CD14-positive monocyte (primary cell): Measurements from ENCODE around the gene STK39. TPM values are rescaled to one million over a fixed set of nuclear protein-coding genes. Genes with fewer than 3 reads are reported as not detected.

Source experiments
- DNase-seq, 3 donors: peaks; one replicate each; pipeline ENCODE4 v3.0.0-alpha.2; 2011 to 2022
- H2AFZ ChIP-seq: 2 replicates; pipeline ENCODE4 v1.6.0; 2012; ENCODE audit warnings: mild to moderate bottlenecking, low read depth, low read length, inconsistent platforms; ENCODE audit not compliant: insufficient read depth, poor library complexity, severe bottlenecking
- H3K27ac ChIP-seq, 2 donors: 1 replicate in 1 of 2; 2 replicates in 1 of 2; pipeline ENCODE4 v1.5.1; 2012 to 2013; ENCODE audit warnings: low read length in 2 of 2, control low read depth in 1 of 2, inconsistent platforms in 1 of 2, low read depth in 1 of 2, mild to moderate bottlenecking in 1 of 2
- H3K27me3 ChIP-seq, 2 donors: one replicate each; pipeline versions ENCODE4 v1.6.0 to v1.6.1; 2011 to 2013; ENCODE audit warnings: low read length in 2 of 2; ENCODE audit not compliant: control insufficient read depth in 2 of 2, insufficient read depth in 2 of 2
- H3K36me3 ChIP-seq, 2 donors: replicated peaks in 1 of 2; 1 replicate in 1 of 2; 2 replicates in 1 of 2; pipeline versions ENCODE4 v1.5.1 to v1.6.1; 2012 to 2013; ENCODE audit warnings: low read length in 2 of 2, control low read depth in 1 of 2, inconsistent platforms in 1 of 2, mild to moderate bottlenecking in 1 of 2; ENCODE audit not compliant: insufficient read depth in 2 of 2, control insufficient read depth in 1 of 2
- H3K4me1 ChIP-seq, 2 donors: 1 replicate in 1 of 2; 2 replicates in 1 of 2; pipeline versions ENCODE4 v1.5.1 to v1.6.1; 2012 to 2013; ENCODE audit warnings: low read length in 2 of 2, control low read depth in 1 of 2, inconsistent platforms in 1 of 2, mild to moderate bottlenecking in 1 of 2, moderate library complexity in 1 of 2; ENCODE audit not compliant: insufficient read depth in 2 of 2, control insufficient read depth in 1 of 2
- H3K4me2 ChIP-seq: replicated peaks from 2 replicates; pipeline ENCODE3; 2012; ENCODE audit warnings: low read length, moderate library complexity, mild to moderate bottlenecking; ENCODE audit not compliant: poor library complexity, severe bottlenecking; ENCODE audit errors: extremely low read depth
- H3K4me3 ChIP-seq, 3 experiments: fragments of 200-600 bp in 1 of 3; sonication (generic) in 1 of 3; replicated peaks in 1 of 3; 1 replicate in 2 of 3; 2 replicates in 1 of 3; pipeline ENCODE4 v1.5.1; 2011 to 2013; ENCODE audit warnings: low read length in 3 of 3, mild to moderate bottlenecking in 3 of 3, control low read depth in 2 of 3, low read depth in 2 of 3, inconsistent platforms in 1 of 3, moderate library complexity in 1 of 3
- H3K79me2 ChIP-seq: 2 replicates; pipeline ENCODE4 v1.6.0; 2012; ENCODE audit warnings: mild to moderate bottlenecking, control low read depth, inconsistent platforms, low read length, moderate library complexity; ENCODE audit not compliant: insufficient read depth
- H3K9ac ChIP-seq: 2 replicates; pipeline ENCODE4 v1.6.0; 2017; ENCODE audit warnings: low read length, mild to moderate bottlenecking; ENCODE audit not compliant: insufficient read depth, poor library complexity, severe bottlenecking
- H3K9me3 ChIP-seq, 2 donors: replicated peaks in 1 of 2; 1 replicate in 1 of 2; 2 replicates in 1 of 2; pipeline versions ENCODE4 v1.5.1 to v1.6.1; 2012 to 2013; ENCODE audit warnings: low read length in 2 of 2, control low read depth in 1 of 2; ENCODE audit not compliant: control insufficient read depth in 1 of 2, insufficient read depth in 1 of 2
- H4K20me1 ChIP-seq: 2 replicates; pipeline ENCODE4 v1.6.0; 2012; ENCODE audit warnings: mild to moderate bottlenecking, low read length, control low read depth, moderate library complexity; ENCODE audit not compliant: insufficient read depth
- H3K27ac Mint-ChIP-seq, 7 donors: one replicate each; pipeline ENCODE4 v1.8.0; 2020; ENCODE audit warnings: mild to moderate bottlenecking in 7 of 7, mixed read lengths in 7 of 7, moderate library complexity in 6 of 7, inconsistent platforms in 2 of 7
- H3K27me3 Mint-ChIP-seq, 3 donors: one replicate each; pipeline ENCODE4 v1.8.0; 2021 to 2022; ENCODE audit warnings: low read depth in 3 of 3, mild to moderate bottlenecking in 3 of 3, mixed read lengths in 3 of 3, moderate library complexity in 3 of 3, inconsistent platforms in 1 of 3
- H3K36me3 Mint-ChIP-seq, 2 donors: one replicate each; pipeline ENCODE4 v1.8.0; 2020; ENCODE audit warnings: mixed read lengths in 2 of 2, inconsistent platforms in 1 of 2, mild to moderate bottlenecking in 1 of 2
- H3K4me1 Mint-ChIP-seq: one replicate; pipeline ENCODE4 v1.8.0; 2020; ENCODE audit warnings: mild to moderate bottlenecking, mixed read lengths
- H3K4me3 Mint-ChIP-seq, 2 donors: one replicate each; pipeline ENCODE4 v1.8.0; 2020; ENCODE audit warnings: mild to moderate bottlenecking in 2 of 2, mixed read lengths in 2 of 2, moderate library complexity in 1 of 2
- H3K9me3 Mint-ChIP-seq, 7 donors: one replicate each; pipeline ENCODE4 v1.8.0; 2020 to 2022; ENCODE audit warnings: mixed read lengths in 7 of 7, mild to moderate bottlenecking in 6 of 7, moderate library complexity in 6 of 7, inconsistent platforms in 2 of 7
- WGBS: methylation state at CpG from one replicate; pipeline ENCODE4 v1.1.5; 2013; ENCODE audit warnings: missing lambda C conversion rate; ENCODE audit not compliant: insufficient coverage; 5-methylcytosine and 5-hydroxymethylcytosine counted together
- intact Hi-C, 2 donors: fragments of 100-400 bp; cut with micrococcal nuclease; formaldehyde crosslinking; loops; one replicate each; pipeline versions ENCODE4 v1.15.0 to v1.15.1; 2023
- polyA plus RNA-seq, 3 donors: library from polyadenylated mRNA; depleted of rRNA in 1 of 3; unstranded in 2 of 3; stranded (reverse) in 1 of 3; fragments of 300-500 nt in 2 of 3; fragments of >200 nt in 1 of 3; fragmentation: Illumina TruSeq in 2 of 3; gene quantifications; 1 replicate in 2 of 3; 2 replicates in 1 of 3; pipeline ENCODE4 v1.2.3, GENCODE V29; 2012 to 2021
- TF ChIP-seq, protein P1 (sequence below): fragments of 200-600 bp; IDR thresholded peaks from one replicate; pipeline ENCODE4 v1.8.0; 2022; ENCODE audit warnings: antibody characterized with exemption, mild to moderate bottlenecking

The STK39 gene
- polyA plus RNA-seq, 3 donors, result 1.2 to 2.7 (median 2.6) TPM

DNA sequence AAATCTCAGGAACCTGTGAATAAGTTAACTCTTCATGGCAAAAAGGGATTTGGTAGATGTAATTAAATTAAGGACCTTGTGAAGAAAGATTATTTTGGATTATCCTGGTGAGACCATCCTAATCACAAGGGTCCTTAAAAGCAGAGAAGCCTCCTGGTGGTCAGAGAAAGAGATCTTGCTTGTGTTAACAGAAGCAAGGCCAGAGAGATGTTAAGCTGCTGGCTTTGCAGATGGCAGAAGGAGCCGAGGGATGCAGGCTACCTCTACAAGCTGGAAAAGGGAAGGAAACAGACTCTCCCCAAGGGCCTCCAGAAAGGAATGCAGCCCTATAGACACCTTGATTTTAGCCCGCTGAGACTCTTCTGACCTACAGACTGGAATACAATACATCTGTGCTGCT lies 197.0 kb downstream of the STK39 start:
- H3K4me3 ChIP-seq, result no peak overlapping the region
- H3K36me3 ChIP-seq, result peaks cover 3 to 52% of the 10 kb centered on the region in 2 donors
- 100% methylated on average over 1 of the region's 2 CpGs for WGBS
- no peaks in the 10 kb centered on the region for H3K4me1 Mint-ChIP-seq
- no peak overlapping the region for H2AFZ ChIP-seq
- H3K4me2 ChIP-seq, result no peak overlapping the region
- TF ChIP-seq, protein P1, sequence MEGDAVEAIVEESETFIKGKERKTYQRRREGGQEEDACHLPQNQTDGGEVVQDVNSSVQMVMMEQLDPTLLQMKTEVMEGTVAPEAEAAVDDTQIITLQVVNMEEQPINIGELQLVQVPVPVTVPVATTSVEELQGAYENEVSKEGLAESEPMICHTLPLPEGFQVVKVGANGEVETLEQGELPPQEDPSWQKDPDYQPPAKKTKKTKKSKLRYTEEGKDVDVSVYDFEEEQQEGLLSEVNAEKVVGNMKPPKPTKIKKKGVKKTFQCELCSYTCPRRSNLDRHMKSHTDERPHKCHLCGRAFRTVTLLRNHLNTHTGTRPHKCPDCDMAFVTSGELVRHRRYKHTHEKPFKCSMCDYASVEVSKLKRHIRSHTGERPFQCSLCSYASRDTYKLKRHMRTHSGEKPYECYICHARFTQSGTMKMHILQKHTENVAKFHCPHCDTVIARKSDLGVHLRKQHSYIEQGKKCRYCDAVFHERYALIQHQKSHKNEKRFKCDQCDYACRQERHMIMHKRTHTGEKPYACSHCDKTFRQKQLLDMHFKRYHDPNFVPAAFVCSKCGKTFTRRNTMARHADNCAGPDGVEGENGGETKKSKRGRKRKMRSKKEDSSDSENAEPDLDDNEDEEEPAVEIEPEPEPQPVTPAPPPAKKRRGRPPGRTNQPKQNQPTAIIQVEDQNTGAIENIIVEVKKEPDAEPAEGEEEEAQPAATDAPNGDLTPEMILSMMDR, result no peak
- no peaks in the 10 kb centered on the region for H3K9me3 ChIP-seq
- DNase-seq, result no peak
- no peak overlapping the region for H3K4me3 Mint-ChIP-seq
- no peak overlapping the region for H3K9ac ChIP-seq
- H3K27ac Mint-ChIP-seq, result no peak overlapping the region
- H3K27me3 ChIP-seq, result no peaks in the 10 kb centered on the region
- H4K20me1 ChIP-seq, result no peaks in the 10 kb centered on the region
- H3K79me2 ChIP-seq, result no peaks in the 10 kb centered on the region
- no peak overlapping the region for H3K27ac ChIP-seq
- intact Hi-C loops, result no loop called here
- no peaks in the 10 kb centered on the region for H3K9me3 Mint-ChIP-seq
- no peaks in the 10 kb centered on the region for H3K4me1 ChIP-seq
- H3K36me3 Mint-ChIP-seq, result peaks cover 27 to 34% of the 10 kb centered on the region in 2 donors
- no peaks in the 10 kb centered on the region for H3K27me3 Mint-ChIP-seq

DNA sequence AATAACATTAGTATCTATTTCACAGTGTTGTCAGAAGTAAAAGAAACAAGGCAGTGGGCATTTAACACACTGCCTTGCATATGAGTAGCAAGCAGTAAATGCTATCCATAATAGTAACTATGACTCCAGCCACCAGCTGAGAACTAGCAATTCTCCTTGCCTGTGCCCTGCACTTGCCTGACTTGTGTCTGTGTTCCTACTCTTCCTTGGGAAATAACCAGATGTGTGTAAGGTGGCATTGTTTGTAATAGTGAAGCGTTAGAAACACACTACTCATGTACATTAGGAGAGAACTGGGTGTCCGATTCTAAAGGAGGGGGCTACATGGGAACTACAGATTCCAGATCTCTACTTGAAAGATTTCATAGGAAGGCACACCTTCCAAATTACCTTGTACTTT lies 197.8 kb downstream of the STK39 start:
- DNase-seq, result no peak
- no peak overlapping the region for H2AFZ ChIP-seq
- no CpG with 5 or more reads among the region's 2 CpGs for WGBS
- no peak overlapping the region for H3K4me3 ChIP-seq
- H3K79me2 ChIP-seq, result no peaks in the 10 kb centered on the region
- no peak overlapping the region for H3K27ac ChIP-seq
- Mint-ChIP-seq H3K4me1 (peaks cover 2% of the 10 kb centered on the region), H3K9me3 (no peaks in the 10 kb centered on the region), H3K27ac (no peak overlapping the region), H3K36me3 (peaks cover 23 to 33% of the 10 kb centered on the region in 2 donors), H3K4me3 (no peak overlapping the region), H3K27me3 (no peaks in the 10 kb centered on the region)
- no peaks in the 10 kb centered on the region for H3K27me3 ChIP-seq
- TF ChIP-seq, protein P1, result no peak
- no peaks in the 10 kb centered on the region for H3K9me3 ChIP-seq
- intact Hi-C loops, result no loop called here
- H3K9ac ChIP-seq, result no peak overlapping the region
- peaks cover 3 to 44% of the 10 kb centered on the region in 2 donors for H3K36me3 ChIP-seq
- no peaks in the 10 kb centered on the region for H4K20me1 ChIP-seq
- H3K4me1 ChIP-seq, result no peaks in the 10 kb centered on the region
- no peak overlapping the region for H3K4me2 ChIP-seq
